H9 (cell line): ENCODE measurements around the gene PF4V1. TPM values are rescaled to one million over a fixed set of nuclear protein-coding genes. Genes with fewer than 3 reads are reported as not detected.

Experiments used
- DNase-seq: peaks from one replicate; pipeline ENCODE4 v3.0.0-alpha.2; 2017
- H2AFZ ChIP-seq: one replicate; pipeline ENCODE4 v1.6.1; 2013; ENCODE audit warnings: mild to moderate bottlenecking, low read length, control low read depth, moderate library complexity
- H2AK5ac ChIP-seq: 2 replicates; pipeline ENCODE4 v1.6.1; 2013; ENCODE audit warnings: low read length, control low read depth, mixed read lengths; ENCODE audit not compliant: insufficient read length
- H2BK120ac ChIP-seq: one replicate; pipeline ENCODE4 v1.6.1; 2013; ENCODE audit warnings: low read depth, mild to moderate bottlenecking, low read length, control low read depth, inconsistent platforms; ENCODE audit not compliant: poor library complexity, severe bottlenecking
- H2BK12ac ChIP-seq: 2 replicates; pipeline ENCODE4 v1.6.1; 2013; ENCODE audit warnings: low read length, control low read depth, mixed read lengths, low read depth; ENCODE audit not compliant: insufficient read length
- H2BK15ac ChIP-seq: 2 replicates; pipeline ENCODE4 v1.6.1; 2013; ENCODE audit warnings: low read depth, low read length, control low read depth
- H2BK20ac ChIP-seq: one replicate; pipeline ENCODE4 v1.6.1; 2013; ENCODE audit warnings: low read depth, mild to moderate bottlenecking, low read length, control low read depth, inconsistent platforms; ENCODE audit not compliant: poor library complexity, severe bottlenecking
- H2BK5ac ChIP-seq: 2 replicates; pipeline ENCODE4 v1.6.1; 2013; ENCODE audit warnings: low read length, control low read depth, mixed read lengths; ENCODE audit not compliant: insufficient read length
- H3K14ac ChIP-seq: 2 replicates; pipeline ENCODE4 v1.6.1; 2013; ENCODE audit warnings: low read length, control low read depth; ENCODE audit not compliant: insufficient read depth
- H3K18ac ChIP-seq: 2 replicates; pipeline ENCODE4 v1.6.1; 2013; ENCODE audit warnings: low read depth, mild to moderate bottlenecking, mixed read lengths, low read length, control low read depth; ENCODE audit not compliant: insufficient read length
- H3K23ac ChIP-seq: 2 replicates; pipeline ENCODE4 v1.6.1; 2013; ENCODE audit warnings: low read length, control low read depth, mixed read lengths, low read depth; ENCODE audit not compliant: insufficient read length
- H3K23me2 ChIP-seq: 2 replicates; pipeline ENCODE4 v1.6.1; 2013; ENCODE audit warnings: low read depth, mild to moderate bottlenecking, mixed read lengths, low read length, control low read depth; ENCODE audit not compliant: insufficient read length, poor library complexity, severe bottlenecking
- H3K27ac ChIP-seq: 2 replicates; pipeline ENCODE4 v1.5.1; 2013; ENCODE audit warnings: low read length, control low read depth, mixed read lengths, low read depth; ENCODE audit not compliant: insufficient read length
- H3K27me3 ChIP-seq: 2 replicates; pipeline ENCODE4 v1.6.1; 2013; ENCODE audit warnings: low read length, control low read depth, inconsistent platforms; ENCODE audit not compliant: insufficient read depth
- H3K4ac ChIP-seq: 2 replicates; pipeline ENCODE4 v1.6.1; 2013; ENCODE audit warnings: low read depth, mild to moderate bottlenecking, control low read depth, inconsistent platforms, low read length, moderate library complexity
- H3K4me1 ChIP-seq: 2 replicates; pipeline ENCODE4 v1.6.1; 2013; ENCODE audit warnings: low read length, control low read depth, inconsistent platforms; ENCODE audit not compliant: insufficient read depth
- H3K4me2 ChIP-seq: 2 replicates; pipeline ENCODE4 v1.6.1; 2013; ENCODE audit warnings: low read length, control low read depth, mixed read lengths; ENCODE audit not compliant: insufficient read length, insufficient read depth
- H3K56ac ChIP-seq: 2 replicates; pipeline ENCODE4 v1.6.1; 2013; ENCODE audit warnings: low read depth, mild to moderate bottlenecking, mixed read lengths, low read length, control low read depth; ENCODE audit not compliant: insufficient read length
- H3K79me1 ChIP-seq: 2 replicates; pipeline ENCODE4 v1.6.1; 2013; ENCODE audit warnings: low read depth, mild to moderate bottlenecking, moderate library complexity, low read length, control low read depth, inconsistent platforms; ENCODE audit not compliant: insufficient read depth, poor library complexity, severe bottlenecking
- H3K79me2 ChIP-seq: 2 replicates; pipeline ENCODE4 v1.6.1; 2013; ENCODE audit warnings: low read length, control low read depth, inconsistent platforms; ENCODE audit not compliant: insufficient read depth
- H3K9ac ChIP-seq: 2 replicates; pipeline ENCODE4 v1.6.1; 2013; ENCODE audit warnings: low read length, control low read depth, mixed read lengths; ENCODE audit not compliant: insufficient read length; ENCODE audit errors: extremely low read depth
- H3K9me3 ChIP-seq: one replicate; pipeline ENCODE4 v1.6.1; 2013; ENCODE audit warnings: low read depth, low read length, inconsistent platforms; ENCODE audit not compliant: control insufficient read depth
- H3T11ph ChIP-seq: one replicate; pipeline ENCODE4 v1.6.1; 2013; ENCODE audit warnings: mild to moderate bottlenecking, low read length, control low read depth, inconsistent platforms
- H4K20me1 ChIP-seq: one replicate; pipeline ENCODE4 v1.6.1; 2013; ENCODE audit not compliant: control insufficient read depth, insufficient read length, insufficient read depth
- H4K5ac ChIP-seq: 2 replicates; pipeline ENCODE4 v1.6.1; 2013; ENCODE audit warnings: low read depth, mild to moderate bottlenecking, mixed read lengths, low read length, control low read depth; ENCODE audit not compliant: insufficient read length
- H4K8ac ChIP-seq: replicated peaks from 2 replicates; pipeline ENCODE4 v1.6.1; 2013; ENCODE audit warnings: low read length, control low read depth, mixed read lengths, low read depth; ENCODE audit not compliant: insufficient read length
- H4K91ac ChIP-seq: 2 replicates; pipeline ENCODE4 v1.6.1; 2013; ENCODE audit warnings: low read depth, mild to moderate bottlenecking, moderate library complexity, mixed read lengths, low read length, control low read depth; ENCODE audit not compliant: insufficient read length
- H3K27ac Mint-ChIP-seq, 3 experiments: 2 replicates in 2 of 3; 3 replicates in 1 of 3; pipeline ENCODE4 v1.8.0; 2020 to 2021; ENCODE audit warnings: mixed read lengths in 3 of 3, mild to moderate bottlenecking in 1 of 3, moderate library complexity in 1 of 3
- H3K27me3 Mint-ChIP-seq: 2 replicates; pipeline ENCODE4 v1.8.0; 2021; ENCODE audit warnings: low read depth, mild to moderate bottlenecking, moderate library complexity, mixed read lengths
- H3K36me3 Mint-ChIP-seq, 3 experiments: 2 replicates in 2 of 3; 3 replicates in 1 of 3; pipeline ENCODE4 v1.8.0; 2020 to 2021; ENCODE audit warnings: low read depth in 3 of 3, mixed read lengths in 3 of 3; ENCODE audit not compliant: insufficient read depth in 1 of 3
- H3K4me1 Mint-ChIP-seq, 2 experiments: 2 replicates each; pipeline ENCODE4 v1.8.0; 2020; ENCODE audit warnings: mixed read lengths in 2 of 2
- H3K4me3 Mint-ChIP-seq, 2 experiments: 2 replicates in 1 of 2; 3 replicates in 1 of 2; pipeline ENCODE4 v1.8.0; 2020 to 2021; ENCODE audit warnings: mild to moderate bottlenecking in 2 of 2, mixed read lengths in 2 of 2, moderate library complexity in 1 of 2
- H3K9me3 Mint-ChIP-seq, 2 experiments: 2 replicates in 1 of 2; 3 replicates in 1 of 2; pipeline ENCODE4 v1.8.0; 2020; ENCODE audit warnings: mild to moderate bottlenecking in 2 of 2, mixed read lengths in 2 of 2, moderate library complexity in 1 of 2
- CTCF ChIP-seq: fragments of 200-600 bp; sonication (generic); conservative IDR thresholded peaks from 3 replicates; pipeline ENCODE4 v1.8.0; 2021; ENCODE audit warnings: antibody characterized with exemption, mild to moderate bottlenecking
- WGBS: extraction: QIAGEN DNeasy Blood & Tissue Kit; methylation state at CpG from one replicate; pipeline ENCODE4 v1.1.7; 2013; ENCODE audit warnings: missing lambda C conversion rate, low lambda C conversion rate, mixed read lengths; ENCODE audit not compliant: insufficient read length; ENCODE audit errors: extremely low coverage; 5-methylcytosine and 5-hydroxymethylcytosine counted together
- total RNA-seq: library from RNA; stranded (reverse); gene quantifications from 2 replicates; pipeline ENCODE4 v1.2.1, GENCODE V29; 2021

PF4V1 gene
- total RNA-seq, 1 experiment from 2014 or later: not detected

DNA sequence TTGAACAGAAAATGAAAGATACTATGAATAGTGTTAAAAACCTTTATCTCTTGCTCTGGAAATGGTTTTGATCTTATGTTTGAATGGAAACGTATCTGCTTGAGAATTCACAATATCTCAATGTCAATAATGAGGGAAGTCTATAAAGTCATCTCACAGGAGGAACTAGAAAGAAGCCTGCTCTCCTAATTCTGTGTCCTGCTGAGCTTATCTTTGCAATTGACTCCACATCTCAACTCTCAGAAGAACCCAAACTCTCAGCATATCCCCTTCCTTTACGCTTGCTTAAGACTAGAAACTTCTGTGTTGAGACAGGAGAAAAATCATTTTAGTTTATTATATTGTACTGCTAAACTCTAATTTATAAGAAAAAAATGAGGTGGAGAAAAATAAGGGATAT, 8.3 kb upstream of the PF4V1 start:
- Histone ChIP-seq H3K14ac (no peak overlapping the region), H3T11ph (no peak overlapping the region), H2BK120ac (no peak overlapping the region), H2BK20ac (no peak overlapping the region), H3K79me1 (no peaks in the 10 kb centered on the region), H2BK5ac (no peak overlapping the region), H4K5ac (no peak overlapping the region), H3K9me3 (no peaks in the 10 kb centered on the region), H3K56ac (no peak overlapping the region), H2BK12ac (no peak overlapping the region), H4K20me1 (no peaks in the 10 kb centered on the region), H3K27me3 (no peaks in the 10 kb centered on the region), H2AK5ac (no peak overlapping the region), H3K79me2 (no peaks in the 10 kb centered on the region), H3K4me1 (no peaks in the 10 kb centered on the region), H3K23ac (no peak overlapping the region), H2BK15ac (no peak overlapping the region), H2AFZ (no peak overlapping the region), H4K91ac (no peak overlapping the region), H4K8ac (no peak overlapping the region), H3K4me2 (no peak overlapping the region), H3K27ac (no peak overlapping the region), H3K4ac (no peak overlapping the region), H3K23me2 (no peaks in the 10 kb centered on the region), H3K9ac (no peak overlapping the region), H3K18ac (no peak overlapping the region)
- TF ChIP-seq CTCF: no peak
- no peak for DNase-seq
- Mint-ChIP-seq H3K4me3 (no peak overlapping the region), H3K9me3 (no peaks in the 10 kb centered on the region), H3K27ac (no peak overlapping the region), H3K27me3 (peaks cover 5% of the 10 kb centered on the region), H3K4me1 (peaks cover 4 to 11% of the 10 kb centered on the region in 2 experiments), H3K36me3 (no peaks in the 10 kb centered on the region)
- WGBS: no CpG with 5 or more reads among the region's 2 CpGs
